Suppressor macrophage treated with lipopolysaccharide for 1 hour (primary cell): Measurements from ENCODE around the gene EIF4A3.
"Not testable (repeated sequence)": the region's sequence is repeated elsewhere in the genome, so short reads cannot be mapped to it uniquely, and the experiment has no call there.

Experiments used
- DNase-seq, 3 donors: peaks; one replicate each; pipeline ENCODE4 v3.0.0-alpha.2; 2020 to 2022

Gene EIF4A3

GRCh38 chr17:80171681-80172080 lies 24.8 kb upstream of the EIF4A3 start:
- no peak for DNase-seq

- no peak for DNase-seq
These were observed 23.0 kb upstream of the EIF4A3 start, which contains the start of gene CARD14 for GRCh38 chr17:80169784-80170500. Gene CARD14 (plus strand): TSS chr17:80170030. CDS start chr17:80181439, 11,409 bp downstream.

- no peak for DNase-seq
These were observed 22.2 kb upstream of the EIF4A3 start for GRCh38 chr17:80169107-80169506.

- no peak for DNase-seq
These were observed 21.4 kb upstream of the EIF4A3 start for GRCh38 chr17:80168371-80168770.

- DNase-seq, result no peak
These were observed 19.5 kb upstream of the EIF4A3 start for GRCh38 chr17:80166446-80166845.

GRCh38 chr17:80164185-80164584 lies 17.3 kb upstream of the EIF4A3 start:
- no peak for DNase-seq

- DNase-seq, result no peak
These were observed 16.4 kb upstream of the EIF4A3 start for GRCh38 chr17:80163336-80163735.

GRCh38 chr17:80160536-80160935 lies 13.6 kb upstream of the EIF4A3 start:
- no peak for DNase-seq

- no peak for DNase-seq
These were observed 11.9 kb upstream of the EIF4A3 start for GRCh38 chr17:80158846-80159245.

- not testable (repeated sequence) for DNase-seq
These were observed 8.7 kb upstream of the EIF4A3 start for GRCh38 chr17:80155600-80155999.

- DNase-seq, result no peak
These were observed 7.2 kb upstream of the EIF4A3 start for GRCh38 chr17:80154166-80154565.

GRCh38 chr17:80153004-80153403 lies 6.1 kb upstream of the EIF4A3 start:
- DNase-seq, result no peak

- DNase-seq, result peak; percentile 16 to 37 (median 18)
These were observed 5.3 kb upstream of the EIF4A3 start for GRCh38 chr17:80152081-80152702.

- no peak for DNase-seq
These were observed 4.4 kb upstream of the EIF4A3 start for GRCh38 chr17:80151333-80151732.

- peak; percentile 44 to 58 (median 48) for DNase-seq
These were observed 550 bp downstream of the EIF4A3 start for GRCh38 chr17:80146121-80147034.

GRCh38 chr17:80145076-80146075 lies 1.6 kb downstream of the EIF4A3 start:
- DNase-seq, result peak; percentile 32 to 46 (median 34)

GRCh38 chr17:80142929-80143328 lies 4.0 kb downstream of the EIF4A3 start:
- DNase-seq, result no peak

- no peak for DNase-seq
These were observed 5.3 kb downstream of the EIF4A3 start for GRCh38 chr17:80141463-80142165.

- no peak for DNase-seq
These were observed 8.0 kb downstream of the EIF4A3 start for GRCh38 chr17:80138856-80139426.

- DNase-seq, result no peak
These were observed 9.8 kb downstream of the EIF4A3 start for GRCh38 chr17:80137131-80137530.

GRCh38 chr17:80133626-80133970 lies 13.3 kb downstream of the EIF4A3 start:
- DNase-seq, result no peak
